H9 (cell line): ENCODE results near the gene BPIFA3. TPM values are rescaled to one million over a fixed set of nuclear protein-coding genes. Genes with fewer than 3 reads are reported as not detected.

Experiments
- DNase-seq: peaks from one replicate; pipeline ENCODE4 v3.0.0-alpha.2; 2017
- H2AFZ ChIP-seq: one replicate; pipeline ENCODE4 v1.6.1; 2013; ENCODE audit warnings: mild to moderate bottlenecking, low read length, control low read depth, moderate library complexity
- H2AK5ac ChIP-seq: 2 replicates; pipeline ENCODE4 v1.6.1; 2013; ENCODE audit warnings: low read length, control low read depth, mixed read lengths; ENCODE audit not compliant: insufficient read length
- H2BK120ac ChIP-seq: one replicate; pipeline ENCODE4 v1.6.1; 2013; ENCODE audit warnings: low read depth, mild to moderate bottlenecking, low read length, control low read depth, inconsistent platforms; ENCODE audit not compliant: poor library complexity, severe bottlenecking
- H2BK12ac ChIP-seq: 2 replicates; pipeline ENCODE4 v1.6.1; 2013; ENCODE audit warnings: low read length, control low read depth, mixed read lengths, low read depth; ENCODE audit not compliant: insufficient read length
- H2BK15ac ChIP-seq: 2 replicates; pipeline ENCODE4 v1.6.1; 2013; ENCODE audit warnings: low read depth, low read length, control low read depth
- H2BK20ac ChIP-seq: one replicate; pipeline ENCODE4 v1.6.1; 2013; ENCODE audit warnings: low read depth, mild to moderate bottlenecking, low read length, control low read depth, inconsistent platforms; ENCODE audit not compliant: poor library complexity, severe bottlenecking
- H2BK5ac ChIP-seq: 2 replicates; pipeline ENCODE4 v1.6.1; 2013; ENCODE audit warnings: low read length, control low read depth, mixed read lengths; ENCODE audit not compliant: insufficient read length
- H3K14ac ChIP-seq: 2 replicates; pipeline ENCODE4 v1.6.1; 2013; ENCODE audit warnings: low read length, control low read depth; ENCODE audit not compliant: insufficient read depth
- H3K18ac ChIP-seq: 2 replicates; pipeline ENCODE4 v1.6.1; 2013; ENCODE audit warnings: low read depth, mild to moderate bottlenecking, mixed read lengths, low read length, control low read depth; ENCODE audit not compliant: insufficient read length
- H3K23ac ChIP-seq: 2 replicates; pipeline ENCODE4 v1.6.1; 2013; ENCODE audit warnings: low read length, control low read depth, mixed read lengths, low read depth; ENCODE audit not compliant: insufficient read length
- H3K23me2 ChIP-seq: 2 replicates; pipeline ENCODE4 v1.6.1; 2013; ENCODE audit warnings: low read depth, mild to moderate bottlenecking, mixed read lengths, low read length, control low read depth; ENCODE audit not compliant: insufficient read length, poor library complexity, severe bottlenecking
- H3K27ac ChIP-seq: 2 replicates; pipeline ENCODE4 v1.5.1; 2013; ENCODE audit warnings: low read length, control low read depth, mixed read lengths, low read depth; ENCODE audit not compliant: insufficient read length
- H3K27me3 ChIP-seq: 2 replicates; pipeline ENCODE4 v1.6.1; 2013; ENCODE audit warnings: low read length, control low read depth, inconsistent platforms; ENCODE audit not compliant: insufficient read depth
- H3K4ac ChIP-seq: 2 replicates; pipeline ENCODE4 v1.6.1; 2013; ENCODE audit warnings: low read depth, mild to moderate bottlenecking, control low read depth, inconsistent platforms, low read length, moderate library complexity
- H3K4me1 ChIP-seq: 2 replicates; pipeline ENCODE4 v1.6.1; 2013; ENCODE audit warnings: low read length, control low read depth, inconsistent platforms; ENCODE audit not compliant: insufficient read depth
- H3K4me2 ChIP-seq: 2 replicates; pipeline ENCODE4 v1.6.1; 2013; ENCODE audit warnings: low read length, control low read depth, mixed read lengths; ENCODE audit not compliant: insufficient read length, insufficient read depth
- H3K56ac ChIP-seq: 2 replicates; pipeline ENCODE4 v1.6.1; 2013; ENCODE audit warnings: low read depth, mild to moderate bottlenecking, mixed read lengths, low read length, control low read depth; ENCODE audit not compliant: insufficient read length
- H3K79me1 ChIP-seq: 2 replicates; pipeline ENCODE4 v1.6.1; 2013; ENCODE audit warnings: low read depth, mild to moderate bottlenecking, moderate library complexity, low read length, control low read depth, inconsistent platforms; ENCODE audit not compliant: insufficient read depth, poor library complexity, severe bottlenecking
- H3K79me2 ChIP-seq: 2 replicates; pipeline ENCODE4 v1.6.1; 2013; ENCODE audit warnings: low read length, control low read depth, inconsistent platforms; ENCODE audit not compliant: insufficient read depth
- H3K9ac ChIP-seq: 2 replicates; pipeline ENCODE4 v1.6.1; 2013; ENCODE audit warnings: low read length, control low read depth, mixed read lengths; ENCODE audit not compliant: insufficient read length; ENCODE audit errors: extremely low read depth
- H3K9me3 ChIP-seq: one replicate; pipeline ENCODE4 v1.6.1; 2013; ENCODE audit warnings: low read depth, low read length, inconsistent platforms; ENCODE audit not compliant: control insufficient read depth
- H3T11ph ChIP-seq: one replicate; pipeline ENCODE4 v1.6.1; 2013; ENCODE audit warnings: mild to moderate bottlenecking, low read length, control low read depth, inconsistent platforms
- H4K20me1 ChIP-seq: one replicate; pipeline ENCODE4 v1.6.1; 2013; ENCODE audit not compliant: control insufficient read depth, insufficient read length, insufficient read depth
- H4K5ac ChIP-seq: 2 replicates; pipeline ENCODE4 v1.6.1; 2013; ENCODE audit warnings: low read depth, mild to moderate bottlenecking, mixed read lengths, low read length, control low read depth; ENCODE audit not compliant: insufficient read length
- H4K8ac ChIP-seq: replicated peaks from 2 replicates; pipeline ENCODE4 v1.6.1; 2013; ENCODE audit warnings: low read length, control low read depth, mixed read lengths, low read depth; ENCODE audit not compliant: insufficient read length
- H4K91ac ChIP-seq: 2 replicates; pipeline ENCODE4 v1.6.1; 2013; ENCODE audit warnings: low read depth, mild to moderate bottlenecking, moderate library complexity, mixed read lengths, low read length, control low read depth; ENCODE audit not compliant: insufficient read length
- H3K27ac Mint-ChIP-seq, 3 experiments: 2 replicates in 2 of 3; 3 replicates in 1 of 3; pipeline ENCODE4 v1.8.0; 2020 to 2021; ENCODE audit warnings: mixed read lengths in 3 of 3, mild to moderate bottlenecking in 1 of 3, moderate library complexity in 1 of 3
- H3K27me3 Mint-ChIP-seq: 2 replicates; pipeline ENCODE4 v1.8.0; 2021; ENCODE audit warnings: low read depth, mild to moderate bottlenecking, moderate library complexity, mixed read lengths
- H3K36me3 Mint-ChIP-seq, 3 experiments: 2 replicates in 2 of 3; 3 replicates in 1 of 3; pipeline ENCODE4 v1.8.0; 2020 to 2021; ENCODE audit warnings: low read depth in 3 of 3, mixed read lengths in 3 of 3; ENCODE audit not compliant: insufficient read depth in 1 of 3
- H3K4me1 Mint-ChIP-seq, 2 experiments: 2 replicates each; pipeline ENCODE4 v1.8.0; 2020; ENCODE audit warnings: mixed read lengths in 2 of 2
- H3K4me3 Mint-ChIP-seq, 2 experiments: 2 replicates in 1 of 2; 3 replicates in 1 of 2; pipeline ENCODE4 v1.8.0; 2020 to 2021; ENCODE audit warnings: mild to moderate bottlenecking in 2 of 2, mixed read lengths in 2 of 2, moderate library complexity in 1 of 2
- H3K9me3 Mint-ChIP-seq, 2 experiments: 2 replicates in 1 of 2; 3 replicates in 1 of 2; pipeline ENCODE4 v1.8.0; 2020; ENCODE audit warnings: mild to moderate bottlenecking in 2 of 2, mixed read lengths in 2 of 2, moderate library complexity in 1 of 2
- WGBS: extraction: QIAGEN DNeasy Blood & Tissue Kit; methylation state at CpG from one replicate; pipeline ENCODE4 v1.1.7; 2013; ENCODE audit warnings: missing lambda C conversion rate, low lambda C conversion rate, mixed read lengths; ENCODE audit not compliant: insufficient read length; ENCODE audit errors: extremely low coverage; 5-methylcytosine and 5-hydroxymethylcytosine counted together
- total RNA-seq: library from RNA; stranded (reverse); gene quantifications from 2 replicates; pipeline ENCODE4 v1.2.1, GENCODE V29; 2021
- TF ChIP-seq, protein P1 (sequence below): fragments of 200-600 bp; sonication (generic); conservative IDR thresholded peaks from 3 replicates; pipeline ENCODE4 v1.8.0; 2021; ENCODE audit warnings: antibody characterized with exemption, mild to moderate bottlenecking

The BPIFA3 gene
- total RNA-seq, 1 experiment from 2014 or later = not detected

GRCh38 chr20:33275871-33276270 is 58.7 kb downstream of the BPIFA3 start:
- no peak for DNase-seq

More at GRCh38 chr20:33275871-33276270, 58.7 kb downstream of the BPIFA3 start:
- no CpG with 5 or more reads among the region's 3 CpGs for WGBS
- Mint-ChIP-seq H3K4me1 (peaks cover 19 to 30% of the 10 kb centered on the region in 2 experiments), H3K27me3 (peaks cover 17% of the 10 kb centered on the region), H3K9me3 (no peaks in the 10 kb centered on the region), H3K4me3 (no peak overlapping the region), H3K36me3 (no peaks in the 10 kb centered on the region), H3K27ac (no peak overlapping the region; a peak in 1 of 7 replicates)
- Histone ChIP-seq H3K79me1 (no peaks in the 10 kb centered on the region), H3K56ac (no peak overlapping the region), H3T11ph (no peak overlapping the region), H4K5ac (no peak overlapping the region), H3K9me3 (no peaks in the 10 kb centered on the region), H3K79me2 (no peaks in the 10 kb centered on the region), H3K18ac (no peak overlapping the region), H2BK120ac (no peak overlapping the region), H3K9ac (no peak overlapping the region), H2BK12ac (no peak overlapping the region), H4K20me1 (peaks cover 2% of the 10 kb centered on the region), H3K4ac (no peak overlapping the region), H3K14ac (no peak overlapping the region), H3K23ac (no peak overlapping the region), H2AFZ (no peak overlapping the region), H3K23me2 (no peaks in the 10 kb centered on the region), H3K27ac (no peak overlapping the region), H2BK15ac (no peak overlapping the region), H3K27me3 (no peaks in the 10 kb centered on the region), H2AK5ac (no peak overlapping the region), H4K91ac (no peak overlapping the region), H2BK20ac (no peak overlapping the region), H3K4me1 (no peaks in the 10 kb centered on the region; the same call in 1 of the 2 replicates), H4K8ac (no peak overlapping the region), H3K4me2 (no peak overlapping the region), H2BK5ac (no peak overlapping the region)
- TF ChIP-seq, protein P1, sequence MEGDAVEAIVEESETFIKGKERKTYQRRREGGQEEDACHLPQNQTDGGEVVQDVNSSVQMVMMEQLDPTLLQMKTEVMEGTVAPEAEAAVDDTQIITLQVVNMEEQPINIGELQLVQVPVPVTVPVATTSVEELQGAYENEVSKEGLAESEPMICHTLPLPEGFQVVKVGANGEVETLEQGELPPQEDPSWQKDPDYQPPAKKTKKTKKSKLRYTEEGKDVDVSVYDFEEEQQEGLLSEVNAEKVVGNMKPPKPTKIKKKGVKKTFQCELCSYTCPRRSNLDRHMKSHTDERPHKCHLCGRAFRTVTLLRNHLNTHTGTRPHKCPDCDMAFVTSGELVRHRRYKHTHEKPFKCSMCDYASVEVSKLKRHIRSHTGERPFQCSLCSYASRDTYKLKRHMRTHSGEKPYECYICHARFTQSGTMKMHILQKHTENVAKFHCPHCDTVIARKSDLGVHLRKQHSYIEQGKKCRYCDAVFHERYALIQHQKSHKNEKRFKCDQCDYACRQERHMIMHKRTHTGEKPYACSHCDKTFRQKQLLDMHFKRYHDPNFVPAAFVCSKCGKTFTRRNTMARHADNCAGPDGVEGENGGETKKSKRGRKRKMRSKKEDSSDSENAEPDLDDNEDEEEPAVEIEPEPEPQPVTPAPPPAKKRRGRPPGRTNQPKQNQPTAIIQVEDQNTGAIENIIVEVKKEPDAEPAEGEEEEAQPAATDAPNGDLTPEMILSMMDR = no peak
